NCI-H510A (cell line): Measurements from ENCODE around the gene CARD9.

Source experiments
- DNase-seq: peaks from one replicate; lab custom pipeline; 2025; lab: John Stamatoyannopoulos, UW

CARD9 gene

GRCh38 chr9:136335296-136336155 lies 37.9 kb downstream of the CARD9 start:
- DNase-seq, result no peak

- DNase-seq, result no peak
Measured at GRCh38 chr9:136334541-136334940, 38.9 kb downstream of the CARD9 start.

- no peak for DNase-seq
Measured at GRCh38 chr9:136333486-136333885, 40.0 kb downstream of the CARD9 start.

- DNase-seq, result no peak
Measured at GRCh38 chr9:136333045-136333444, 40.4 kb downstream of the CARD9 start.

GRCh38 chr9:136332482-136332983 lies 40.9 kb downstream of the CARD9 start:
- DNase-seq, result no peak

GRCh38 chr9:136331556-136332481 lies 41.6 kb downstream of the CARD9 start:
- no peak for DNase-seq

- DNase-seq, result no peak
Measured at GRCh38 chr9:136331030-136331429, 42.4 kb downstream of the CARD9 start.

- no peak for DNase-seq
Measured at GRCh38 chr9:136330406-136330990, 43.0 kb downstream of the CARD9 start.

- DNase-seq, result no peak
Measured at GRCh38 chr9:136329636-136330405, 43.6 kb downstream of the CARD9 start.

- DNase-seq, result no peak
Measured at GRCh38 chr9:136329211-136329627, 44.2 kb downstream of the CARD9 start.

- no peak for DNase-seq
Measured at GRCh38 chr9:136328622-136329041, 44.8 kb downstream of the CARD9 start.

- no peak for DNase-seq
Measured at GRCh38 chr9:136328011-136328621, 45.4 kb downstream of the CARD9 start.

GRCh38 chr9:136327304-136327974 lies 46.0 kb downstream of the CARD9 start, which contains the start of gene GPSM1:
Gene GPSM1 (plus strand): TSS chr9:136327539. CDS start chr9:136327696, 157 bp downstream.
- DNase-seq, result no peak

- no peak for DNase-seq
Measured at GRCh38 chr9:136326761-136327303, 46.6 kb downstream of the CARD9 start.

GRCh38 chr9:136326061-136326760 lies 47.3 kb downstream of the CARD9 start:
- DNase-seq, result no peak

GRCh38 chr9:136325358-136325757 lies 48.1 kb downstream of the CARD9 start:
- no peak for DNase-seq

GRCh38 chr9:136324501-136325300 lies 48.8 kb downstream of the CARD9 start:
- peak; percentile 44 for DNase-seq

- DNase-seq, result no peak
Measured at GRCh38 chr9:136323371-136323789, 50.1 kb downstream of the CARD9 start.
